ENCODE measurements around the gene DTX4. TPM values are rescaled to one million over a fixed set of nuclear protein-coding genes. Genes with fewer than 3 reads are reported as not detected.

The DTX4 gene
- total RNA-seq, 1 experiment from 2014 or later: 4.2 TPM

DNA sequence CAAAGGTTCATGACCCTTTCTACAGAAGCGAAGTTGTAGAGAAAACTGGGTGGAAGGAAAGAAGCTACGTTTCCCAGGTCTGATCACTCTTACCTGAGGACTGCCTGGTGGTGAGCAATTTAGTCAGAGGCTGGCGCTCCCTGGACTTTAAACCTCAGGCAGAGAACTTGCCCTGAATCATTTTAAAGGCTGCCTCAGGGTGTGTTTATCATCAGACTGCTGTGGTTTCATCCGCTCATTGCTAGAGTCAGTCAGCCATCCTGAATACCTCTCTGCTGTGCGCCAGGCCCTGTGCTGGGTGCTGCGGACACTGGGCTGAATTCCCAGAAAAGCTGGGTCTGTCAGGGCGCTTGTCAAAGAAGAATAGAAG, 2.7 kb downstream of the DTX4 start:
- no TSS peak for BruUV-seq (replicated peaks)
- intact Hi-C loops (cut with micrococcal nuclease): no loop called here
- CTCF ChIA-PET: interaction anchor here (0.6 to 27.3 kb wide), 16 partner anchors 8 to 384 kb away, joined by 3 to 530 read pairs (median 5); partner anchors contain the start of gene FAM111A
- H3K4me1 Mint-ChIP-seq (ENCODE audit: insufficient read depth, unreplicated experiment): peaks cover 39% of the 10 kb centered on the region
- H3K27ac Mint-ChIP-seq (ENCODE audit: low read depth, unreplicated experiment): peak overlapping the region; percentile 82
- DNase-seq (ENCODE audit: unreplicated experiment): peak; percentile 87
- POLR2A ChIA-PET: interaction anchor here (0.6 to 4.4 kb wide), 19 partner anchors 8 to 1606 kb away, joined by 3 to 39 read pairs (median 4); partner anchors contain the start of genes FAM111A and FAM111B
- peaks cover 17% of the 10 kb centered on the region for H3K36me3 Mint-ChIP-seq (ENCODE audit: insufficient read depth, unreplicated experiment)
- no peak overlapping the region for H3K4me3 Mint-ChIP-seq (ENCODE audit: unreplicated experiment)
- no peaks in the 10 kb centered on the region for H3K27me3 Mint-ChIP-seq (ENCODE audit: insufficient read depth, unreplicated experiment)
- TF ChIP-seq CTCF (IDR thresholded peaks at IDR 0.05; ENCODE audit: unreplicated experiment): no peak
- H3K9me3 Mint-ChIP-seq (ENCODE audit: unreplicated experiment): no peaks in the 10 kb centered on the region

DNA sequence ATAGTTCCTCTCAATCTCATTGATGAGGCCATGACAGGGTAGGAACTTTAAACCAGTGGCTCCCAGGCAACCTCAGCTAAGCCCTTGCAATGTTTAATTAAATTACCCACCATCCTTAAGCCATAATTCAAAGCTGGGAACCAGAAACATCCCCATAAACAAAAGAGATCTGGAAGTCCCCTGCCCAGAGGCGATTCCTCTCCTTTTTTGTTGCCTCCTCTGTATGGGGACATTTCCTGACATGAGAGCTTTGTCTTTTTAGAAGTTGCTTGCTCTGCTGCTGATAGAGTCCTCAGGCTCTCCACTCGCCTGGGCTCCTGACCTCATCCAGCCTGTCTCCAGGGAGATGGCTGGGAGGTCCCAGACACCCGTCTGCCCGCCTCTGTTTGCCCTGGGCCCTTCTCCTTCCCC, 3.2 kb downstream of the DTX4 start:
- Mint-ChIP-seq H3K4me3 (ENCODE audit: unreplicated experiment) (no peak overlapping the region), H3K27ac (ENCODE audit: low read depth, unreplicated experiment) (peak overlapping the region; percentile 82), H3K9me3 (ENCODE audit: unreplicated experiment) (no peaks in the 10 kb centered on the region), H3K4me1 (ENCODE audit: insufficient read depth, unreplicated experiment) (peaks cover 39% of the 10 kb centered on the region), H3K27me3 (ENCODE audit: insufficient read depth, unreplicated experiment) (no peaks in the 10 kb centered on the region), H3K36me3 (ENCODE audit: insufficient read depth, unreplicated experiment) (peaks cover 17% of the 10 kb centered on the region)
- no peak for DNase-seq (ENCODE audit: unreplicated experiment)
- intact Hi-C loops (cut with micrococcal nuclease): no loop called here
- TF ChIP-seq CTCF (IDR thresholded peaks at IDR 0.05; ENCODE audit: unreplicated experiment): no peak
- CTCF ChIA-PET: interaction anchor here (0.6 to 27.3 kb wide), 15 partner anchors 12 to 571 kb away, joined by 3 to 530 read pairs (median 5); no protein-coding TSS in a partner anchor
- BruUV-seq (replicated peaks): no TSS peak
- POLR2A ChIA-PET: interaction anchor here (0.9 to 4.4 kb wide), 12 partner anchors 12 to 1607 kb away, joined by 3 to 39 read pairs (median 4); partner anchors contain the start of genes FAM111A and FAM111B

DNA sequence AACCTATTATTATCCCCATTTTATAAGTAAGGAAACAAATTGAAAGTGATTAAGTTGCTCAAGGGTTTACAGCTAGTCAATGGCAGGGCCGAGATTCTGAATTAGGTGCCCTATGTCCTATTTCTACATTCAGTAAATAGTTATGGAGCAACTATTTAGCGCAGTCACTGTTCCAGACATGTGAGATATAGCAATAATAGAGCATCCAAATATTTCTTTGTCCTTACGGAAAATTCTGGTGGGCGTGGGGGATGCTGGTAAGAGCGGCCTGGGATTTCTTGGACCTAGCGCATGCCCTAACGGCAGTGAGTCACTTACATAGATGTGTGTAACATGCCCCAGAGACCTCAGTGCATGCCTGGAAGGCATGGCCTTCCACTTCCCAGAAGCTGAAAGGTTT, 4.4 kb downstream of the DTX4 start:
- POLR2A ChIA-PET: interaction anchor here (1.1 to 1.7 kb wide), 2 partner anchors 30 to 32 kb away, joined by 3 to 6 read pairs; no protein-coding TSS in a partner anchor
- DNase-seq (ENCODE audit: unreplicated experiment): peak; percentile 52
- H3K9me3 Mint-ChIP-seq (ENCODE audit: unreplicated experiment): no peaks in the 10 kb centered on the region
- no peak for TF ChIP-seq CTCF (IDR thresholded peaks at IDR 0.05; ENCODE audit: unreplicated experiment)
- intact Hi-C loops (cut with micrococcal nuclease): no loop called here
- no peak overlapping the region for H3K27ac Mint-ChIP-seq (ENCODE audit: low read depth, unreplicated experiment)
- peaks cover 17% of the 10 kb centered on the region for H3K36me3 Mint-ChIP-seq (ENCODE audit: insufficient read depth, unreplicated experiment)
- H3K4me1 Mint-ChIP-seq (ENCODE audit: insufficient read depth, unreplicated experiment): peaks cover 39% of the 10 kb centered on the region
- CTCF ChIA-PET: interaction anchor here (0.6 to 27.3 kb wide), 6 partner anchors 11 to 660 kb away, joined by 3 to 530 read pairs (median 4); no protein-coding TSS in a partner anchor
- H3K4me3 Mint-ChIP-seq (ENCODE audit: unreplicated experiment): no peak overlapping the region
- no peaks in the 10 kb centered on the region for H3K27me3 Mint-ChIP-seq (ENCODE audit: insufficient read depth, unreplicated experiment)
- BruUV-seq (replicated peaks): no TSS peak

DNA sequence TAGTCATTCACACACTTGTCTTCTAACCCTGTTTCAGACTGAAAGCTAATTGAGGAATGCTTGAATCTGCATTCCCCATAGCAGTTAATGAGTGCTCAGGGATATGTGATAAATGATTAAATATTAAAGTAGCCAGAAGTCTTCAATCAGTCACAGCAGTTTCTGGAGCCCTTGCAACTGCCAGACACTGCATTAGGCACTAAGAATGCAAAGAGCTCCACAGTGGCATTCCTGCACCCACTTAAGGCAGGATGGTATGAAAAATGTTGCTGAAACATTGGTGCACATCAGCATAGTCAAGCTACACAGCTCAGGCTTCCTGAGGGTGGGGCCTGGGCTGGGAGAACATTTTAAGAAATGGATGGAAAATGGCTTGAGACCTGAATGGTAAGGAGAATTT, 6.5 kb downstream of the DTX4 start:
- CTCF ChIA-PET: interaction anchor here (10.3 to 27.3 kb wide), 2 partner anchors 9 to 28 kb away, joined by 223 to 530 read pairs; no protein-coding TSS in a partner anchor
- intact Hi-C loops (cut with micrococcal nuclease): no loop called here

More for the DNA sequence above, 6.5 kb downstream of the DTX4 start:
- no peak for TF ChIP-seq CTCF (IDR thresholded peaks at IDR 0.05; ENCODE audit: unreplicated experiment)
- DNase-seq (ENCODE audit: unreplicated experiment): no peak
- no TSS peak for BruUV-seq (replicated peaks)
- Mint-ChIP-seq H3K4me1 (ENCODE audit: insufficient read depth, unreplicated experiment) (peaks cover 34% of the 10 kb centered on the region), H3K27me3 (ENCODE audit: insufficient read depth, unreplicated experiment) (no peaks in the 10 kb centered on the region), H3K36me3 (ENCODE audit: insufficient read depth, unreplicated experiment) (peaks cover 17% of the 10 kb centered on the region), H3K27ac (ENCODE audit: low read depth, unreplicated experiment) (no peak overlapping the region), H3K9me3 (ENCODE audit: unreplicated experiment) (no peaks in the 10 kb centered on the region), H3K4me3 (ENCODE audit: unreplicated experiment) (no peak overlapping the region)
- POLR2A ChIA-PET: no interaction called here
